Smooth muscle cell (in vitro differentiated cells): ENCODE data around the gene CAVIN4. TPM values are rescaled to one million over a fixed set of nuclear protein-coding genes. Genes with fewer than 3 reads are reported as not detected.

Experiments
- DNase-seq: peaks from one replicate; lab custom pipeline; 2025; ENCODE audit not compliant: unreplicated experiment; lab: John Stamatoyannopoulos, UW
- H2AFZ ChIP-seq: fragments of 200-600 bp; sonication (generic); 2 replicates; pipeline ENCODE4 v1.6.0; 2016; ENCODE audit warnings: antibody characterized with exemption, low read depth, mild to moderate bottlenecking
- H3F3A ChIP-seq: fragments of 200-600 bp; sonication (generic); 2 replicates; pipeline ENCODE4 v1.6.0; 2017; ENCODE audit warnings: antibody characterized with exemption, low read depth
- H3K27ac ChIP-seq: fragments of 200-600 bp; sonication (generic); 2 replicates; pipeline ENCODE4 v1.5.1; 2016; ENCODE audit warnings: low read depth, mild to moderate bottlenecking
- H3K27me3 ChIP-seq: fragments of 200-600 bp; sonication (generic); 2 replicates; pipeline ENCODE4 v1.6.1; 2016; ENCODE audit warnings: low read depth, mild to moderate bottlenecking
- H3K36me3 ChIP-seq: fragments of 200-600 bp; sonication (generic); 2 replicates; pipeline ENCODE4 v1.5.1; 2016; ENCODE audit warnings: low read depth
- H3K4me1 ChIP-seq: fragments of 200-600 bp; sonication (generic); 2 replicates; pipeline ENCODE4 v1.5.1; 2016; ENCODE audit warnings: low read depth
- H3K4me2 ChIP-seq: fragments of 200-600 bp; sonication (generic); 2 replicates; pipeline ENCODE4 v1.6.0; 2016; ENCODE audit warnings: mild to moderate bottlenecking
- H3K4me3 ChIP-seq: fragments of 200-600 bp; sonication (generic); 2 replicates; pipeline ENCODE4 v1.5.1; 2016; ENCODE audit warnings: mild to moderate bottlenecking
- H3K79me2 ChIP-seq: fragments of 200-600 bp; sonication (generic); 2 replicates; pipeline ENCODE4 v1.6.0; 2016; ENCODE audit warnings: low read depth, mild to moderate bottlenecking
- H3K9ac ChIP-seq: fragments of 200-600 bp; sonication (generic); 2 replicates; pipeline ENCODE4 v1.6.0; 2016; ENCODE audit warnings: low read depth
- H3K9me3 ChIP-seq: fragments of 200-600 bp; sonication (generic); replicated peaks from 2 replicates; pipeline ENCODE4 v1.5.1; 2016; ENCODE audit warnings: low read depth
- H4K20me1 ChIP-seq: fragments of 200-600 bp; sonication (generic); 2 replicates; pipeline ENCODE4 v1.6.0; 2016; ENCODE audit warnings: low read depth
- CTCF ChIP-seq: fragments of 200-600 bp; sonication (generic); IDR thresholded peaks from 2 replicates; pipeline ENCODE4 v1.5.1; 2017; ENCODE audit warnings: borderline replicate concordance, mild to moderate bottlenecking, antibody characterized with exemption; ENCODE audit not compliant: insufficient read depth, poor library complexity, severe bottlenecking
- WGBS: methylation state at CpG from one replicate; pipeline ENCODE4 v1.1.7; 2016; ENCODE audit warnings: low lambda C conversion rate; 5-methylcytosine and 5-hydroxymethylcytosine counted together
- polyA plus RNA-seq: library from polyadenylated mRNA; unstranded; fragments of >200 nt; fragmentation: Nextera tagmentation; extraction: Ambion mirVana; gene quantifications from 2 replicates; pipeline ENCODE4 v1.2.1, GENCODE V29; 2016
- total RNA-seq: library from RNA; depleted of rRNA; stranded (reverse); fragments of >200 nt; gene quantifications from 2 replicates; pipeline ENCODE4 v1.2.3, GENCODE V29; 2014

CAVIN4 gene
- total and polyA plus RNA-seq, 2 experiments from 2014 or later: 1.6 to 4.2 TPM

- Histone ChIP-seq H3K4me1 (no peaks in the 10 kb centered on the region), H3K27me3 (no peaks in the 10 kb centered on the region), H3F3A (no peaks in the 10 kb centered on the region), H3K36me3 (no peaks in the 10 kb centered on the region), H3K4me2 (no peak overlapping the region), H3K4me3 (no peak overlapping the region), H4K20me1 (no peaks in the 10 kb centered on the region), H3K9ac (no peak overlapping the region), H3K27ac (no peak overlapping the region), H2AFZ (no peak overlapping the region), H3K9me3 (no peaks in the 10 kb centered on the region), H3K79me2 (no peaks in the 10 kb centered on the region)
- WGBS: 94% methylated on average over 6 of the region's 6 CpGs
- no peak for TF ChIP-seq CTCF
- DNase-seq: no peak
Observed at GRCh38 chr9:100591139-100591538, 13.3 kb downstream of the CAVIN4 start.

- Histone ChIP-seq H3K36me3 (no peaks in the 10 kb centered on the region), H4K20me1 (no peaks in the 10 kb centered on the region), H2AFZ (no peak overlapping the region), H3K4me1 (no peaks in the 10 kb centered on the region), H3K9ac (no peak overlapping the region), H3F3A (no peaks in the 10 kb centered on the region), H3K9me3 (no peaks in the 10 kb centered on the region), H3K27ac (no peak overlapping the region), H3K79me2 (no peaks in the 10 kb centered on the region), H3K27me3 (no peaks in the 10 kb centered on the region), H3K4me2 (no peak overlapping the region), H3K4me3 (no peak overlapping the region)
- 95% methylated on average over 5 of the region's 5 CpGs for WGBS
- no peak for TF ChIP-seq CTCF
- no peak for DNase-seq
Observed at GRCh38 chr9:100591639-100592412, 13.9 kb downstream of the CAVIN4 start.

GRCh38 chr9:100595391-100596199 lies 17.7 kb downstream of the CAVIN4 start:
- H3K4me1 ChIP-seq: no peaks in the 10 kb centered on the region
- no peaks in the 10 kb centered on the region for H4K20me1 ChIP-seq
- no peaks in the 10 kb centered on the region for H3K9me3 ChIP-seq
- no peak for DNase-seq
- H3K79me2 ChIP-seq: no peaks in the 10 kb centered on the region
- H3K4me3 ChIP-seq: no peak overlapping the region
- WGBS: 2% methylated on average over 3 of the region's 3 CpGs
- H3K27ac ChIP-seq: no peak overlapping the region
- peak; percentile 90 for TF ChIP-seq CTCF
- no peaks in the 10 kb centered on the region for H3K27me3 ChIP-seq
- no peak overlapping the region for H3K4me2 ChIP-seq
- H3F3A ChIP-seq: peaks cover 11% of the 10 kb centered on the region
- no peak overlapping the region for H2AFZ ChIP-seq
- H3K9ac ChIP-seq: no peak overlapping the region
- no peaks in the 10 kb centered on the region for H3K36me3 ChIP-seq
